Astrocyte (in vitro differentiated cells and primary cell): ENCODE results near the gene TTC12.

Source experiments
- EZH2 ChIP-seq: IDR thresholded peaks from 2 replicates; pipeline ENCODE4 v1.6.1; 2012; ENCODE audit warnings: mild to moderate bottlenecking, low read length, inconsistent platforms; ENCODE audit not compliant: insufficient read depth
- TF ChIP-seq, protein P1 (sequence below): IDR thresholded peaks from 2 replicates; pipeline ENCODE4 v1.5.1; 2011; ENCODE audit warnings: low read depth, mild to moderate bottlenecking, inconsistent platforms, low read length, moderate library complexity; ENCODE audit not compliant: insufficient read depth

DNA sequence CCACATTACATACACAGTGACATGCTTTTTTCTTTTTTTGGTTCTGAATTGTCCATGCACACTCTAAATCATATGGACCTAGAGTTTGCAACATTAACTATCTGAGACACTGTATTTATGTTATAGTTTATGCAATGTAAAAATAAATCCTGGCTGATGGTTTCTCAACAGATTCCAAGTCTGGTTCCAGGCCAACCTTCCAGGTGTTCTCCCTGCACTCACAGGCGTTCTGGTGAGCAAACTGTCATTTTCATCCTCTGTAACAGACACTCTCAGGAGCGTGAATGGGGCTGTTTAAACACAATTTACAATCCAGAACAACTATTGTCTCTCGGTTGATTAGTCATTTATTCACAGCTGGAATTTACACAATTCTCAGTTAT is 36.7 kb downstream of the TTC12 start:
- TF ChIP-seq, protein P1, sequence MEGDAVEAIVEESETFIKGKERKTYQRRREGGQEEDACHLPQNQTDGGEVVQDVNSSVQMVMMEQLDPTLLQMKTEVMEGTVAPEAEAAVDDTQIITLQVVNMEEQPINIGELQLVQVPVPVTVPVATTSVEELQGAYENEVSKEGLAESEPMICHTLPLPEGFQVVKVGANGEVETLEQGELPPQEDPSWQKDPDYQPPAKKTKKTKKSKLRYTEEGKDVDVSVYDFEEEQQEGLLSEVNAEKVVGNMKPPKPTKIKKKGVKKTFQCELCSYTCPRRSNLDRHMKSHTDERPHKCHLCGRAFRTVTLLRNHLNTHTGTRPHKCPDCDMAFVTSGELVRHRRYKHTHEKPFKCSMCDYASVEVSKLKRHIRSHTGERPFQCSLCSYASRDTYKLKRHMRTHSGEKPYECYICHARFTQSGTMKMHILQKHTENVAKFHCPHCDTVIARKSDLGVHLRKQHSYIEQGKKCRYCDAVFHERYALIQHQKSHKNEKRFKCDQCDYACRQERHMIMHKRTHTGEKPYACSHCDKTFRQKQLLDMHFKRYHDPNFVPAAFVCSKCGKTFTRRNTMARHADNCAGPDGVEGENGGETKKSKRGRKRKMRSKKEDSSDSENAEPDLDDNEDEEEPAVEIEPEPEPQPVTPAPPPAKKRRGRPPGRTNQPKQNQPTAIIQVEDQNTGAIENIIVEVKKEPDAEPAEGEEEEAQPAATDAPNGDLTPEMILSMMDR, result no peak
- TF ChIP-seq EZH2, result no peak
